H1 (cell line): ENCODE results near the gene ASIC2. TPM values are rescaled to one million over a fixed set of nuclear protein-coding genes. Genes with fewer than 3 reads are reported as not detected.
A peak's percentile ranks its signal among the peaks of the same experiment; 100 is the strongest.

Experiments used
- CTCF ChIP-seq, 3 experiments: IDR thresholded peaks; 1 replicate in 2 of 3; 2 replicates in 1 of 3; pipeline versions ENCODE4 v1.5.1 to v1.6.1; 2011; ENCODE audit warnings: low read length in 3 of 3, mild to moderate bottlenecking in 3 of 3, inconsistent platforms in 2 of 3, low read depth in 1 of 3, moderate library complexity in 1 of 3; ENCODE audit not compliant: insufficient read depth in 1 of 3; ENCODE audit errors: control extremely low read depth in 1 of 3
- EZH2 ChIP-seq: fragments of 200-600 bp; sonication (generic); IDR thresholded peaks from 2 replicates; pipeline ENCODE4 v1.7.1; 2012; ENCODE audit warnings: low read depth, mild to moderate bottlenecking, moderate library complexity, low read length, inconsistent platforms; ENCODE audit not compliant: severe bottlenecking
- TBP ChIP-seq: IDR thresholded peaks from 2 replicates; pipeline ENCODE4 v1.6.1; 2011; ENCODE audit warnings: low read depth, low read length, improper control_type of control experiment
- polyA plus RNA-seq, 7 experiments: library from polyadenylated mRNA; depleted of rRNA in 3 of 7; stranded (reverse) in 5 of 7; unstranded in 2 of 7; fragments of >200 nt in 5 of 7; fragments of 200-250 nt in 2 of 7; gene quantifications; 1 replicate in 5 of 7; 2 replicates in 1 of 7; 4 replicates in 1 of 7; pipeline versions ENCODE4 v1.2.1 to v1.2.3, GENCODE V29; 2011 to 2013; ENCODE audit warnings: missing spikeins in 2 of 7, mixed read lengths in 2 of 7
- total RNA-seq: library from RNA; stranded (reverse); fragmentation: NEBNext Ultra II Directional; extraction: Animal tissue kit (Norgen Biotek cat#: 25700); gene quantifications from 2 replicates; pipeline ENCODE4 v1.2.1, GENCODE V29; 2021

Gene ASIC2
- total and polyA plus RNA-seq, 2 of the 8 experiments (the other 6 are each of a cell fraction or from before 2014, with no cell fraction given), result 0.86 to 1.2 TPM

DNA sequence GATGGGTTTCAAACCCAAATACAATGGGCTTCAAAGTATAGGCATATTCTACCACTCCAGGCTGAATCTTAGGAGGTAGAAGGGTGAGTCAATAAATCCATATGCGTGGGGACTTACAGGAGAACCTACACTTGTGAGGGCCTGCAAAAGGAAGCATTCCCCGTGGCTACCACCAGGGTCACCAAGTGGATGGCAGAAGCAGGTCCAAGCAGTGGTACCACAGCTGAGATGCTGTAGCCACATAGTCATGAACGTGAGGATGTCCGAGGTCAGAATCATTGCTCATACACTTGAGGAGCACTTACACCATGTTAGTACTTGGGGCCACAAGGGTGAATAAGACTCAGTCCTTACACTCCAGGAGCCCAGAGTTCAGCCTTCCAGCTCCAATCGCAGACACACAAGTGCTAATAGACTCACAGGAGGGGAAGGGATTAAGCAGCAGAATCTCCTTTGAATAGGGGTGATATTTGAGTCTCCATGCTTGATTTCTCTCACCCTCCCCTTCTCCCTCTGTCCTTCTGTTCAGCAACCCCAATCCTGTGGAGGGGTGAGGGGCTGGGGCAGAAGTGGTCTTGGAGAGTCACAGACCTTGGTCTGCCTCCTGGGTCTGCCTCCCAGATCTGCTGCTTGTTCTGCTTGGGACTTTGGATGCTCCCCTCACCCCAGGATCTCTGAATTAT, 42.5 kb upstream of the ASIC2 start (continued):
- TF ChIP-seq TBP (no peak), EZH2 (no peak), CTCF (IDR thresholded peaks at IDR 0.05; ENCODE audit: control extremely low read depth in 1 of 3, insufficient read depth in 1 of 3, low read depth in 1 of 3, low read length in 3 of 3) (peak in 2 of 3 experiments; percentile 64 to 66; a peak in 2 of 4 replicates)
